Activated CD8-positive, alpha-beta memory T cell treated with anti-CD3 and anti-CD28 coated beads for 24 hours (primary cell): Measurements from ENCODE around the gene TRIM34.
A peak's percentile ranks its signal among the peaks of the same experiment; 100 is the strongest.
"Not testable (repeated sequence)": the region's sequence is repeated elsewhere in the genome, so short reads cannot be mapped to it uniquely, and the experiment has no call there.

Experiments used
- DNase-seq: peaks from one replicate; pipeline ENCODE4 v3.0.0-alpha.2; 2020

Gene TRIM34

DNA sequence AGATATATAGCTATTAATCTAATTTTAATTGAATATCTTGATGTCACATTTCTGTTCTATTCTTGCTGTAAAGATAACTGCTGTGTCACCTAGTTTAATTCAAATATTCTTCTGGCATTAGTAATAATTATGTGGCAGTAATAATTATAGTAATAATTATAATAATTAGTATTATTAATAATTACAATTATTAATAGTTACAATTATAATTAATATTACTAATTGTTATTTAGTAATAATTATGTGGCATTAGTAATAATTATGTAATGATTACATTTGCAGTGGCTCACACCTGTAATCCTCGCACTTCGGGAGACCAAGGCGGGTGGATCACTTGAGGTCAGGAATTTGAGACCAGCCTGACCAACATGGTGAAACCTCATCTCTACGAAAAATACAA, 61.6 kb downstream of the TRIM34 start:
- no peak for DNase-seq

- no peak for DNase-seq
Observed at GRCh38 chr11:5688482-5688881, 63.7 kb downstream of the TRIM34 start.

DNA sequence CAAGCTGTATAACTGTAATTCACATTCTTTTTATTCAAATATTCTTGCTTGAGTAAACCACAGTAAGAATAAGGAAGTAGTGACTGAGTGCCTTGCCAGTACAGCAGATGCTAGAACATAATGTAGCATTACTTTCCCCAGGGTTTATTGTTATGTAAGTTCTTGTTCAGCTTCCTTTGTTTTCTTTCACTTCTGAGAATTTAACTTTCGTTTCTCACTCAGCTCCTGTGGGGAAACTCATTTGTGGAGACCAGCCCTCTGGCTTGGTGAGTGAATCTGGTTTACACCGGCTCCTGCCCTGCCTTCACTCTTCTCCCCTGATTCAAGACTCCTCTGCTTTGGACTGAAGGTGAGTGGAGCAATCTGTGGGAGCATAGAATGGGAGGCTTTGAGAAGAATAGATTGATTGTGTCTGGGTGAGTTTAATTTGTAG, 64.8 kb downstream of the TRIM34 start, which contains the start of gene TRIM22:
TRIM22 (plus strand) TSS at position 240 of the 433 bp plus-strand sequence. CDS start 6,443 bp downstream, outside the sequence.
- peak; percentile 73 for DNase-seq

DNA sequence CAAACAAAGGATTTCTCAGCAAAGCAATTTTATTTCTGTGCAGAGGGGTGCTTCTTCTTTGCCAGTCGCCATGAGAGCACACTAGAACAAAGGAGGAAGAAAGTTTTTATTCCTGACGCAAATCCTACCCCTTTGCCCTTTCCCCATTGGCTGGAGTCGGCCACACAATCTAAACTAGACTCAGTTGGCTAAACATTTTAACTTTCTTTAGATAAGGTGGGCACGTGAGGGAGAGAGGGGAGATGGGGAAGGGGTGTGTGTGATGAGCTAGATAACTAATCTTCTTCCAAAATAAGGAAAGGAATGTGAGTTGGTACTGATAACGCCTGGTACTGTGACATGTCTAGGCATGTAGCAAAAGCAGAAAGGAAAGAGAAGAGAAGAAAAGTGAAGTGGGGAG, 65.4 kb downstream of the TRIM34 start:
- DNase-seq: no peak

DNA sequence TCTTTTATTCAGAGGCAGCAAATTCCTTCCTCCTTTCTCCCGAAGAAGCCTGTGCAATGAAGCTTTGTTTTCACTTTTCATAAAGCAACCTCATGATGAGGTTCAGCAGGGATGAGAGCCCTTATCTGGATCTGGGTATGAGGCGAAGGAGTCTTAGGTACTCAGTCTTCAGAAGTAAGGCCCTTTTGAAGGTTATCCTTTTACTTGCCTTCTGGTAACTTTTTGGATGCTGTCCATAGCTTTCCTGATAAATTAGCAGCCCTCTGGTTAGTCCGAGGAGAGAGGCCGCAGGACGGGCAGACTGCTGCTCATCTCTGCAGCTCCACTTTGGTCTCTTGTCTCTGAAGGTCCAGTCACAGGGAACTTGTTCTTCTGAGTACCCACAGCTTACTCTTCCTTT, 65.9 kb downstream of the TRIM34 start:
- no peak for DNase-seq

GRCh38 chr11:5691238-5691963, 66.6 kb downstream of the TRIM34 start:
- DNase-seq: not testable (repeated sequence)

DNA sequence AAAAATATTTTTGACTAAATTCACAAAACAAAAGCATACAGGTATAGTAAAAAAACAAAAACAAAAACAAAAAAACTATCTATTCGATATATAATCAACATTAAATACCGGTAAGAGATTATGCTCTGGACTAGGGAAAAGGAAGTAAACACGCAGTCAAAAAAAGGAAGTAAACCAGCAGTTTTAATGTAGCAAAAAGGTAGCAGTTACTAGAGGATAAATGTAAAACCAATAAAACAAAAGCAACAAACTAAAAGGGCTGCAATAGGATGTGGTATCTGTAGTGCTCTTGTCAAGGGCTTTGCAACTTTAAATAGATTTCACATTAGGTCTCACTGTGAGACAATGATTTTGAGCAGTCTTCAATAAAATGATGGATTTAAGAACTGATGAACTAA, 67.2 kb downstream of the TRIM34 start:
- DNase-seq: no peak
